Measurements from ENCODE around the gene CYBA.
"Not testable (repeated sequence)": the region's sequence is repeated elsewhere in the genome, so short reads cannot be mapped to it uniquely, and the experiment has no call there.

Gene CYBA

GRCh38 chr16:88686062-88686438, 35.2 kb upstream of the CYBA start:
- DNase-seq: no peak

DNA sequence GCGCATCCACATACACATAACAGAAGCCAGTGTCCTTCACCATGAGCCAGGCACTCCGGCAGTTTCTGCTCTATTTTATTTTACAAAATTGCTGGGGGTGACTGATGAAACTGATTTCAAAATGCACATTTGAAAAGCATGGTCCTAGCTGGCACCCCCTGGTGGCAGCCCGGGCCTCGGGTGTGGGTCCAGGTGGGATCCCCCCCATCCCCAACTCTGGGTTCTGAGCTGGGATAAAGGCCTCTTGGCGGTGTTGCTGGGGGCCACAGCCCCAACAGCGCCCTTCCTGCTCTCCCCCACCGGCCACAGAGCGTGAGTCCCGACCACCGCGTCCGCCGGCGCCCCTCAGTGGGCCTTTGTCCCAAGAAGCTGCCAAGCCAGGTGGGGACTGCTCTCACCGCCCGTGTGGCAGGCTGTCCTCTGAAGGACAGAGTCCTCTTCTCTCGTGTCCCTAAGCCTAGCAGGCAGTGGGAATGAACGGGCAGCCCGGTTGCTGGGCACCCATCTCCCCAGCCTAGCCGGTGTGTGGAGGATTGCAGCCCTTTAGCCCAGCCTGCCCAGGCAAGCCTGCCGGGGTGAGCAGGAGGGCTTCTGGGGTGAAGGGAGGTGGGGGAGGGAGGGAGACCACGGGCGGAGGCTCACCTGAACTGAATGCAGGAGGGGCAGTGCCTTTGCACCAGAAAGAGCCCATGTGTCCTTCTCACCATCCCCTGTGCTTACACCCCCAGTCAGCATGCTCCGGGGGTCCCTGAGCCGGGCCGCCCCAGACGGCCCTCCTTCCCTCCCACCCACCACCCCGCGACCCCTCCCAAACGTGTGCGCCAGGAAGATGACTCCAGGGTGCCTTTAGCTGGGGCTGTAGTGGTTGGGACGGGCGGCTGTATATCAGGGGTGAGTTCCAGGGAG, 34.6 kb upstream of the CYBA start:
- no peak for DNase-seq

DNA sequence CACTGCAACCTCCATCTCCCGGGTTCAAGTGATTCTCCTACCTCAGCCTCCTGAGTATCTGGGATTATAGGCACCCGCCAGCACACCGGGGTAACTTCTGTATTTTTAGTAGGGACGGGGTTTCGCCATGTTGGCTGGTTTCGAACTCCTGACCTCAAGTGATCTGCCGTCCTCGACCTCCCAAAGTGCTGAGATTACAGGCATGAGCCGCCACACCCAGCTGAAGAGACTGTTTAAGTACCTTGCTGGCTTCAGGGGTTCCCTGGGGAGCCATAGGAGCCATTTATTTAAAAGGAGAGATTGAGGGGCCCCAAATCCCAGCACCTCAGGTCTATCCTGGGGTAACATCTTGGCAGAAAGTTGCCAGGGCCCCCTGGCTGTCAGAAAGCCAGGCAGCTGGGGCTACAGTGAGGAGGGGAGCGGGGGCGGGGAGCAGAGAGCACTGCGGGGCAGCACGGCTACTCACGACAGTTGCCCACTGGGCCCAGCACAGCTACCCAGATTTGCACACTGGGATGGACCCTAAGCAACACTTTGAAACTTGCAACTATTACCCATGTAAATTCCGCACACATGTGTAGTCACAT, 33.8 kb upstream of the CYBA start:
- no peak for DNase-seq

DNA sequence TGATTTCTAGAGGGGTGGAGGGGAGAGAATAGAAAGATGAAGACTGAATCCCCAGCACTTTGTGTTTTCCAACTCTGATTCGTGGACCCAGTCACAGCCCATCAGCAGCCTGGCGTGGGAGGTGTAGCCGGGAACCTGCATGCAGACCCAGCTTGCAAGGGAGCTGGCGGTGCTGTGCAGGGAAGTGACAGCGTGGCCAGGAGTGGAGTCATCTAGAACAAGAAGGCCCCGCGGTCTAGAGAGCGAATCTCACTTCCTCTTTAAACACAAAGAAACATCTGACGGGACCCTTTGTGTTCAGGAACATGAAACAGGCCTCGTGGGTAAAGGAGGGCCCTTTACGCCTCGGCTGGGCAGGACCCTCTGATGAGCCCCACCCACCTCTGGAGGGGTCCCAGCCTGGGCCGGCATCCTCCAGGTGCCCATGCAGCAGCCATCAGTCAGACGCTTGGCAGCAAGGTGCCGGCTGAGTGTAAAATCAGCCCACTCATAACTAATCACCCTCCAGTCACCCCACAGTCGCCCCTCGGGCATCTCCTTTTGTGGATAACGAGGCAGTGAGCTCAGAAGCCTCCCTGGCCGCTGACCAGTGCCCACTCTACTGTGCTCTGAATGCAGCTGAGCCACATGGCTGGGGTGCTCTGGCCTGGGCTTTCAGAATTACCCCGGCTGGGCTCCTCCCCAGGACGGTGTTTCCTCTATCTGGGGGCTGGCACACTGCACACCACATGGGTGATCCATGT, 31.0 kb upstream of the CYBA start:
- no peak for DNase-seq

DNA sequence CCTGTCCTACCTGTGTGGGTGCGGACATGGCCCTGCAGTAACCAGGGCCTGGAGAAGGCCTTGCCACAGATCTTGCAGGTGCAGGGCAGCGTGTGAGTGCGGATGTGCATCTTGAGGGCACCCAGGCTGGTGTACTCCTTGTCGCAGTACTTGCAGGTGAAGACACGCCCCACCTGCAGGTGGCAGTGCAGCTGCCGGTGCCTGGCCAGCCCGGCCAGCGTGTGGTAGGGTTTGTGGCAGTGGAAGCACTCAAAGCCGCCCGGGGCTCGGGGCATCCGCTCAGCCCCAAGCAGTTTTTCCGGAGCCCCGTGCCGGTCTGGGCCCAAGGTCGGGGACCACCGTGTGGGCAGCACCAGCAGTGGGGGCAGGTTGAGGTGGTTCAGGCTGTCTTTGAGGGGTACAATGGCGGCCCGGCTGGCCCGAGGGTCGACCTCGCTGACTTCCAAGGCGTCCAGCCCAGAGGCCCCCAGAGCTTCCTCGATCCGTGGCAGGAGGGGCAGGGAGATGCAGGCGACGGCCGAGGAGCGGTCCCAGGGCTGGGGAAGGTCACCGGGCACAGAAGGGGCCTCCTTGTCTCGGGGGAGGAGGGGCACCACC, 30.3 kb upstream of the CYBA start:
- no peak for DNase-seq

GRCh38 chr16:88680554-88681083, 29.8 kb upstream of the CYBA start:
- DNase-seq: no peak

GRCh38 chr16:88678224-88678979, 27.5 kb upstream of the CYBA start:
- no peak for DNase-seq

- no peak for DNase-seq
Measured at GRCh38 chr16:88677721-88678120, 26.9 kb upstream of the CYBA start.

DNA sequence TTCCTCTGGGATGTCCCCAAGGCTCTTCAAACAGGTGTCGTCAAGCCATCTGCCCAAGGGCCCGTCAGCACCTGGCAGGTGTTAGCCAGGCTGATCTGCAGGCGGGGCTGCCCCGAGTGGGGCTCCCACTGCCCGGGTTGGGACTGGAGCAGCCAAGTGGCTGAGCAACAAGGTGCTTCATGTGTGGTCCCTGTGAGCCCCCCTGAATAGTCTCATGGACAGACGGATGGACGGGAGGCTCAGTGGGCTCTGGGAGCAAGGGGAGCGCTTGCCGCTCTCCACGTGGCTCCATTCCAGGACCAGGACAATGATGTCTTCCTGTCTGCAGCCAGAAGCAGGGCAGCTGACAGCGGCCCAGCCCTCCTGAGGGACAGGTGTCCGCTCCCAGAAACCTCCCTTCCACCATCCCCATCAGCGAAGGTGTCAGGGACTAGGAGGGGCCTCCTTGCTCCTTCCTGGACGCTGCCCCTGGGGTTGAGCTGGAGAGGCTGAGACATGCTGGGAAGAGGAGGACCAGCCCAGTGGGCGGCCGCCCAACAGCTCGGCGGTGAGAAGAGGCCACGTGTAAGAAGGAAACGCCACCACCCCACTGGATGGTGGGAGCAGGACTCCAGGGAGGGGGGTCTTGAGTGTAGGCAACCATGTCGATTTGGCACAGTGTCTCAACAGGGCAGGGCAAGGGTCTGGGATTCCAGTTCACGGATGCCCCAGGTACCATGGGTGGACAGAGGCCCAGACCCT, 25.8 kb upstream of the CYBA start:
- no peak for DNase-seq

GRCh38 chr16:88673716-88674379, 23.0 kb upstream of the CYBA start:
- no peak for DNase-seq

DNA sequence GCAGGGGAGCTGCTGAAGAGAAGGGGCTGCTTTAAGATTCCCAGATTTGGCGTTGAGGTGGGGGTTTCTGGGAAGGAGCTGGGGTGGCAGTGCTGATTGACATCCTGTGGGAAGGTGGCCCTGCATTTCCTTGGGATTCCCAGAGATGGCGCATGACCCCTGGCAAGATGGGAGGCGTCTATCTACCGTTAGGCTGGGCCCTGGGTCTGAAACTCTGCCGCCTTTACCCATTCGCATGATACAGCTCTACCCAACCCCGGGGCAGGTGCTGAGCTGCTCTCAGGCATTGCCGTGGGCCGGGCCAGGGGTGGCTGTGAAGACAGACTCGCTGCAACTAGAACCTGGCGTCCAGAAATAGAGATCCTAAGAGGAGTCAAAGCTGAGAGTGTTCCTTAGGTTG, 21.9 kb upstream of the CYBA start:
- DNase-seq: no peak

GRCh38 chr16:88671806-88672205, 21.0 kb upstream of the CYBA start:
- DNase-seq: no peak

DNA sequence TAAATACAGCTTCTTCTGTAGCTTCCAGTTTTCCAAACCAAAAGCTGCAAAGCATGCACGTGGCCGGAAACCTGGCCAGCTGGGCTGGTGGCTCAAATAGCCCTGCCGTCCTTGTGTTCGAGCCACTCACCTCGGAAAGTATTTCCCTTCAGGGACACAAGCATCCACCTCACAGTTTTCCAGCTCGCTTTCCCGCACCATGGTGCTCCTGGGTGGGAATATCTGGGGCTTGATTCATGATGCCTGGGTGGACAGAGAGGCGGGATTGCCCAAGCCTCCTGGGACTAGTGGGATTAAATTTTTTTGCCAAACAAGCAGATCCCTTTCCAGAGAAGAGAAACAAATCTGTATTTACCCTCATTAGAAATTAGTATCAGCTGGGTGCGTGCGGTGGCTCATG, 19.1 kb upstream of the CYBA start:
- DNase-seq: no peak

DNA sequence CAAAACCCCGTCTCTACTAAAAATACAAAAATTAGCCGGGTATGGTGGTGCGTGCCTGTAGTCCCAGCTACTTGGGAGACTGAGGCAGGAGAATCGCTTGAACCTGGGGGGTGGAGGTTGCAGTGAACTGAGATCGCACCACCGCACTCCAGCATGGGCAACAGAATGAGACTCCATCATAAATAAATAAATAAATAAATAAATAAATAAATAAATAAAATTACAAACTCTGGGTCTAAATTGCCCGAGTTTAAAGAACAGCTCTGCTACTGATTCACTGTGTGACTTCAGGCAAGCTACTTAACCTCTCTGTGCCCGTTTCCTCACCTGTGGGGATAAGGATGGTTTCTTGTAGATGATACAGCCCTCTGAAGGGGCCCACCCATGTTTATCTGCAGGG, 18.6 kb upstream of the CYBA start:
- not testable (repeated sequence) for DNase-seq

DNA sequence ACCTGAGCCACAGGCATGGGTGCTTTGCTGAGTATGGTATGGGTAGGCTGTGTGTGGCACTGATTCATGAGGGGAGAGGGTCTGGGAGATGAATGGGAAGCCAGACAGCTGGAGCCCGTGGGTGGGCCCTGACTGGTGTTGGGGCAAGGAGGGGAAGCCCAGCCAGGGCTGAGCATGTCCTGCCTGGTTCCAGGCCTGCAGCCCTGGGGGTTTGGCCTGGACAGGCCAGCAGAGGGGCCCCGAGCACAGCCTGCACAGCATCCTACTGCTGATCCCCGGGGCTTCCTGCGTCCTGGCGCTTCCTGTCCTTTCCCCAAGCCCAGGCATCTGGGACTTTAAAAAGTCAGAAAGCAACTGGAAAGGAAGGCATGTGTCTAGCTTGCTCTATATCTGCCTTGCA, 16.6 kb upstream of the CYBA start:
- DNase-seq: no peak

- no peak for DNase-seq
Measured at GRCh38 chr16:88665570-88665969, 14.7 kb upstream of the CYBA start.

- no peak for DNase-seq
Measured at GRCh38 chr16:88665148-88665547, 14.3 kb upstream of the CYBA start.

DNA sequence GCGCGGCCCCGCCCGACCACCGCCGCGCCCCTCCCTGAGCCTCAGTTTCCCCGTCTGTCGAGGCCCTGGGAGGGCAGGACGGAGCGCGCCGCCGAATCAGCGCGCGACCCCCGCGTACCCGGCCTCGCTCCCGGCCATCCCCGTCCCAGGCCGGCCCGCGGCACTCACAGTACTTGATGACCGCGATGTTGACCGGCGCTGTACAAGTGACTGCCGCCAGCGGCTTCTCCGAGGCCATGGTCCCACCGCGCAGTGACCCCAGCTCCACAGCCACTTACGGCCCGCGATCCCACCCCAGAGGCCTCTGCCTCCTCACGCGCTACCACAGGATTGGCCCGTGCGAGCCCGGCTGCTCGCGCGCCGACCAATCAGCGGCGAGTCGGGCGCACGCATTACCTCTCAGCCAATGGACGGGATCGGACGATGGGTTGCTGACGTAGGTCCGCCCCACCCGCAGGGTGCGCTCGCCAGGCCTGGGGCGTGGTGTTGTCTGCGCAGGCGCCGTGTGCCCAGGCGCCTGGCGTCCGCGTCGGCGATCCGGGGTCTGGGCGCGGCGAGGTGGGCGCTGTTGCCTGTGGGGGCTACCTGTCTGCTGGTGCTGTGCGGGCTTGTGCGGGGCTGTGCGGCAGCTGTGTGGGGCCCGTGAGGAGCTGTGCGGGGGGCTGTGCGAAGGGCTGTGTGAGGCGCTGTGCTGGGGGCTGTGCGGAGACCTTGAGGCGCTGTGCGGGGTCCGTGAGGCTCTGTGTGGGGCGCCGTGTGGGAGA, 12.2 kb upstream of the CYBA start, which contains the start of gene MVD:
Gene MVD (minus strand): TSS at position 249 of the 764 bp plus-strand sequence. CDS start 11 bp downstream, at position 238.
- peak; percentile 84 for DNase-seq

- no peak for DNase-seq
Measured at GRCh38 chr16:88662222-88662842, 11.5 kb upstream of the CYBA start.

DNA sequence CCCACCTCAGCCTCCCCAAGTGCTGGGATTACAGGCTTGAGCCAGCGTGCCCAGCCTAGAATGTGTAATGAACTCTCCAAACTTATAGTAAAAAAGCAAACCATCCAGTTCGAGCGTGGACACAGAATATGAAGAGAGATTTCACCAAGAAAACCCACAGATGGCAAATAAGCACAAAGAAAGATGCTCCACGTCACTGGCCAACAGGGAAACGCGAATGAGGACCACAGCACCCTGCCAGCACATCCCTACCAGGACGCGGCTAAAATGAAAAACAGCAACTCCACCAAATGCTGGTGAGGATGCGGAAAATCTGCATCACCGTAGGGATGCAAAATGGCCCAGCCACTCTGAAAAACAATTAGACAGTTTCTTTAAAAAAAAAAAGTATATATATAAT, 10.6 kb upstream of the CYBA start:
- no peak for DNase-seq

All from NCI-H1048 (cell line).